Hematopoietic multipotent progenitor cell (in vitro differentiated cells): ENCODE data around the gene UQCC5. TPM values are rescaled to one million over a fixed set of nuclear protein-coding genes. Genes with fewer than 3 reads are reported as not detected.

Experiments
- DNase-seq, 3 donors: peaks; one replicate each; pipeline ENCODE4 v3.0.0-alpha.2; 2011 to 2015; ENCODE audit warnings: low read depth in 2 of 3, low spot score in 2 of 3
- total RNA-seq: library from RNA; depleted of rRNA; stranded (reverse); fragments of >200 nt; gene quantifications from one replicate; pipeline ENCODE4 v1.2.3, GENCODE V29; 2012

The UQCC5 gene
- total RNA-seq, 1 donor = 1.9 TPM

- no peak for DNase-seq
Measured at GRCh38 chr3:52503788-52504424, 32.5 kb upstream of the UQCC5 start.

- no peak for DNase-seq
Measured at GRCh38 chr3:52504977-52505376, 31.4 kb upstream of the UQCC5 start.

- no peak for DNase-seq
Measured at GRCh38 chr3:52506266-52506966, 30.0 kb upstream of the UQCC5 start.

- DNase-seq = no peak
Measured at GRCh38 chr3:52507359-52507758, 29.0 kb upstream of the UQCC5 start.

GRCh38 chr3:52509753-52510328 is 26.6 kb upstream of the UQCC5 start:
- no peak for DNase-seq

GRCh38 chr3:52511509-52511908 is 24.9 kb upstream of the UQCC5 start:
- no peak for DNase-seq

- no peak for DNase-seq
Measured at GRCh38 chr3:52512105-52512504, 24.3 kb upstream of the UQCC5 start.

GRCh38 chr3:52512727-52513126 is 23.7 kb upstream of the UQCC5 start:
- DNase-seq = no peak

- DNase-seq = no peak
Measured at GRCh38 chr3:52513281-52513680, 23.1 kb upstream of the UQCC5 start.

GRCh38 chr3:52514576-52514975 is 21.8 kb upstream of the UQCC5 start:
- DNase-seq = no peak

GRCh38 chr3:52515192-52515591 is 21.2 kb upstream of the UQCC5 start:
- DNase-seq = no peak

- no peak for DNase-seq
Measured at GRCh38 chr3:52516509-52517195, 19.8 kb upstream of the UQCC5 start.

- DNase-seq = no peak
Measured at GRCh38 chr3:52517796-52518722, 18.3 kb upstream of the UQCC5 start.

GRCh38 chr3:52518723-52519444 is 17.5 kb upstream of the UQCC5 start:
- DNase-seq = no peak

- no peak for DNase-seq
Measured at GRCh38 chr3:52519445-52520140, 16.8 kb upstream of the UQCC5 start.

GRCh38 chr3:52520141-52520667 is 16.2 kb upstream of the UQCC5 start:
- DNase-seq = no peak

- no peak for DNase-seq
Measured at GRCh38 chr3:52520716-52521487, 15.5 kb upstream of the UQCC5 start.

GRCh38 chr3:52521488-52521824 is 14.9 kb upstream of the UQCC5 start:
- DNase-seq = no peak
